HG03460 (cell line): Measurements from ENCODE around the gene AGAP2.
"Not testable (repeated sequence)": the region's sequence is repeated elsewhere in the genome, so short reads cannot be mapped to it uniquely, and the experiment has no call there.

Experiments used
- ATAC-seq: cut with Tn5 transposase; IDR thresholded peaks from one replicate; pipeline ENCODE4 v1.9.1; 2021; ENCODE audit not compliant: unreplicated experiment

The AGAP2 gene

DNA sequence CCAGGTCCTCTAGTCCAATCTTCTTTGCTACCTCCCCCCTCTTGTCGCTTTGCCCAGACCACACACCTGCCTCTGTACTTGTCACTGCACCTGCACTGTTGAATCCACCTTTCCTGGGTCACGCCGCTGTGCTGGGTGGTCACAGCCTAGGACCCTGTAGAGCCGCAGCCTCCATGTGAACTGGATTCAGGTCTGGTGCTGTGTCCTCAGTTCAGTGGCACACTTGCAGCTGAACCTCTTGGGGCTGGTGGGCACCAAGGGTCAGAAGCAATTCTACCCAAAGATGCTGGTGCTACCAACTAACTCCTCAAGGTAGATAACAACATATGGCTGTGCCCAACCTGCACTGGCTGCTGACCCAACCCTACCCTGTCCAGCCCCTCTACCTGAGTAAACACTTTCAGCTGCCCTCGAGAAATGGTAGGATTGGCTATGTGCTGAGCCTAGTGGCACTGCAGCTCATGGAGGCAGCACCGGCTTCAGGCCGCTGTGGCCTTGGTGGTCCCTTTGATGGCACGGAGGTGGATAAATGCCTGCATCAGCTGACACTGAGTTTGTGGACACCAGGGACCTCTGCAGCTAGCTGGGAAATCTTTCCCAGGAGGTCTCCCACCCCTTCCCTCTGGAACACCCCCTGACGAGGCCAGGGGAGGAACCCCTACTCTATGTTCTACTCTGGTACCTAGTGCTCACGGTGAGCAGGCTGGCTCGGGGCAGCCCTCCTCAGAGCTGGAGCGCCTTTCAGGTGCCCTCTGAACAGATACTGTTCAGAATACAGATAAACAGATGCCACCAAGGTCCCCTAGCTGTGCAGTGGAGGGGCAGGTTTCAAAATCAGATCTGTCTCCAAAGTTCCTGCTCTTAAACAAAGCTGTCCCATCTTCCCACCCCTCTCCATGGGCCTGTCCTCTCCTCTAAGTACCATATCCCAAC, 14.3 kb downstream of the AGAP2 start:
- no peak for ATAC-seq

DNA sequence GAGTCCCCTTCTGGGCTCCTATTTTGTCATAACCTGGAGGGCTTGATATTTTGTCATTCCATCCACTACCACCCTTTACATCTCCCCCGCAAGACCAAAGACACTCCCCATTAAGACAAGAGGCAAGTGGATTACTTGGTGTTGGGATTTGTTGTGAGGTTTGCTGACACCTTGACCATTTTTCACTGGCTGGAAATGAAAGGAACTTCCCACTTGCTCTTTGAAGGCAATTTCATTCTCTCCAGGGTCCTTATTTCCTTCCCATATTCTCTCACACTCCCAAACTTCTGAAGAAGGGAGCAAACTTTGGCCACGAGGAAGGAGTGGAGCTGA, 14.9 kb downstream of the AGAP2 start:
- no peak for ATAC-seq

DNA sequence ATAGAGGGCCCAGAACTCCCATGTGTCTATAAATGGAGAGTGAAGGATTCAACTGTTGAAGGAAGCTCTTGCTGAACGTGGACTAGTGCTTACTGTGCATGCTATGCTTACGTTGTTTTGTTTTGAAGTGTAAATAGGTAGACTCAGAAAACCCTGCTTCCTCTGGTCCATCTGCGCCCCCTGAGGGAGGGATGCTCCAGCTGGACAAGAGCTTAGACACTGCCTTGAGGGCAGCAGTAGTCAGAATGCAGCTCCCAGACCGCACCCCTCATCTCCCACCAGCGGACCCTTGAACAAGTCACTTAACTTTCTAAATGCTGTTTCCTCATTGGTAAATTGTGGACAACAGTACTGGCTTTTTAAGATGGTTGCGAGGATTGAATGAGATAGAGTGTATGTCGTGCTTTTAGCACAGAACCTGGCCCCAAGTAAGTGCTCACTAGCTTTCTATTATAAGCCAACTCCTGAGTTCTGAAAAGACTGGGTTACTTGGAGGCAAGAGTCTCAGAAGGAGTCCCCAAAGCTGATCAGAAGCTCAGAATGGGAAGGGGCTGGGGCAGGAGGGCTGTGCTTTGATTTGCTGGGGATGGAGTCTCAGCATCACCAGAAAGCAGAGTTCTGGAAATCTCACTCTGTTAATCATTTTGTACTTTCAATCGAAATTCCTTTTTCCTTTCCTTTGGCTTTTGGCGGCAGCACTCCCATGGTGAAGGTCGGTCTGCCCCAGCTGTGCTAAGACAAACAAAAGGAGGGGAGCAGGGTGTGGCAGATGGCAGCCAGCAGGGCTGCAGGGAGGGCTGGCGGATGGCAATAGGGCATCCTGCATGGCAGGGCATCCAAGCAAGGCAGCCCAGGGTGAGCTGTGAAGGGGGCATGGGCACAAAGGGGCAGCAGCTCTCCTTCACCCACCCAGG, 15.6 kb downstream of the AGAP2 start:
- ATAC-seq = no peak

DNA sequence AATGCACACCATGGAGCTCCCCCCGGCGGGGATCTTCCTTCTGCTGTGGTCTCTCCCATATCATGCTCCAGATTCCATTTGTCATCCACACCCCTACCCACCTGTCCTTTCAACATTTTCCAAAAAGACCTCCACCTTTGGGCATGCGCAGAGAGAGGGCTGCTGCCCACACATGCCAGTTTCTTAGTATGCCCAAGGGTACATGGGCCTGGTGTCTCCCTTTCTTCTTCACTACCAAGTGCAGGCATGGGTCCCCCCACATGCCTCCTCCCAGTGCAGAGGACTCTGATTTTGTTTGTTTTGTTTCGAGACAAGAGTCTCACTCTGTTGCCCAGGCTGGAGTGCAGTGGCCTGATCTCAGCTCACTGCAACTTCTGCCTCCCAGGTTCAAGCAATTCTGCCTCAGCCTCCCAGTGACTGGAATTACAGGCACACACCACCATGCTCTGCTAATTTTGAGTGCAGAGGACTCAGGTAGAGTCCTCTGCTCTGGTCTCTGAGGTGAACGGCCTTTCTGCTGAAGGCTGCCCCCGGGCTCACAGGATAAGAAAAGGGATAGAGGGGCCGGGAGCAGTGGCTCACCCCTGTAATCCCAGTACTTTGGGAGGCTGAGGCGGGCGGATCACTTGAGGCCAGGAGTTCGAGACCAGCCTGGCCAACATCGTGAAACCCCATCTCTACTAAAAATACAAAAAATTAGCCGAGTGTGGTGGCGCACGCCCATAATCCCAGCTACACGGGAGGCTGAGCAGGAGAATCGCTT, 16.5 kb downstream of the AGAP2 start:
- not testable (repeated sequence) for ATAC-seq

DNA sequence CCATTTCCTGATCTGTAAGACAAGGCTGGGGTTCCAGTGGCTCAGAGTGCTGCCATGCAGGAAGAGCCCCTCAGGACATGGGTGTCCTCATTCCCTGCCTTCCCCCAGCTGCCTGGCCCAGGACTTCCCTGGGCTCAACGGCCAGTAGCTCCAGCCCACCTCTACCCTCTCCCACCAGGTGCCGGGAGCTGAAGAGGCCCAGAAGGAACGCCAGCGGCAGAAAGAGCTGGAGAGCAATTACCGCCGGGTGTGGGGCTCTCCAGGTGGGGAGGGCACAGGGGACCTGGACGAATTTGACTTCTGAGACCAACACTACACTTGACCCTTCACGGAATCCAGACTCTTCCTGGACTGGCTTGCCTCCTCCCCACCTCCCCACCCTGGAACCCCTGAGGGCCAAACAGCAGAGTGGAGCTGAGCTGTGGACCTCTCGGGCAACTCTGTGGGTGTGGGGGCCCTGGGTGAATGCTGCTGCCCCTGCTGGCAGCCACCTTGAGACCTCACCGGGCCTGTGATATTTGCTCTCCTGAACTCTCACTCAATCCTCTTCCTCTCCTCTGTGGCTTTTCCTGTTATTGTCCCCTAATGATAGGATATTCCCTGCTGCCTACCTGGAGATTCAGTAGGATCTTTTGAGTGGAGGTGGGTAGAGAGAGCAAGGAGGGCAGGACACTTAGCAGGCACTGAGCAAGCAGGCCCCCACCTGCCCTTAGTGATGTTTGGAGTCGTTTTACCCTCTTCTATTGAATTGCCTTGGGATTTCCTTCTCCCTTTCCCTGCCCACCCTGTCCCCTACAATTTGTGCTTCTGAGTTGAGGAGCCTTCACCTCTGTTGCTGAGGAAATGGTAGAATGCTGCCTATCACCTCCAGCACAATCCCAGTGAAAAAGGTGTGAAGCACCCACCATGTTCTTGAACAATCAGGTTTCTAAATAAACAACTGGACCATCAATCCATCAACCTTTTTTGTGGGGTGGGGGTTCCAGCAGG, 17.6 kb downstream of the AGAP2 start:
- ATAC-seq = no peak

DNA sequence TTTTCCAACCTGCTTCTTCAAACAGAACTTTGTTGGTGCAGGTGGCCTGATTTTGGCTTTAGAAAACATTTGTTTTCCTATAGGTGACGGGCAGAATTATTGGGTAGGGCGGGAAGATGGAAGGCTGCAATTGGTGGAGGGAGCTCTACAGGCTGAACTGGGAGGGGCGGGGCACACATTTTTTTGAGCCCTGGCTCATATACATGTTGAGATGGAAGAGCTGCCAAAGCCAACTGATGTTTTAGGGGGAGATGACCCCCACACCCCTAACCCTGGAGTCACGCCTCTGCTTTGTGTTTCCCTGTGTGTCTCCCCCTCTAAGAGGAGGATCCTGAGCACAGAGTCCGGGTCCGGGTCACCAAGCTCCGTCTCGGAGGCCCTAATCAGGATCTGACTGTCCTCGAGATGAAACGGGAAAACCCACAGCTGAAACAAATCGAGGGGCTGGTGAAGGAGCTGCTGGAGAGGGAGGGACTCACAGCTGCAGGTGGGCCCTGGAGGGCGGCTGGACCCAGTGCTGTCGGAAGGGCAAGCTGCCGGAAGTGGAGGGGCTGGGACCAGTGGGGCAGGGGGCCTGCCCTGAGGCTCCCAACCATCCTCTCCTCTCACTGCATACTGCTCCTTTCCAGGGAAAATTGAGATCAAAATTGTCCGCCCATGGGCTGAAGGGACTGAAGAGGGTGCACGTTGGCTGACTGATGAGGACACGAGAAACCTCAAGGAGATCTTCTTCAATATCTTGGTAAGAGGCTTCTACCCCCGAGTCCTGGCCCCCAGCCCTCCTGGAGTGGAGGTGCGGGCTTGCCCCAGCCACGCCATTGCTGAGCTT, 18.6 kb downstream of the AGAP2 start:
- ATAC-seq = no peak

DNA sequence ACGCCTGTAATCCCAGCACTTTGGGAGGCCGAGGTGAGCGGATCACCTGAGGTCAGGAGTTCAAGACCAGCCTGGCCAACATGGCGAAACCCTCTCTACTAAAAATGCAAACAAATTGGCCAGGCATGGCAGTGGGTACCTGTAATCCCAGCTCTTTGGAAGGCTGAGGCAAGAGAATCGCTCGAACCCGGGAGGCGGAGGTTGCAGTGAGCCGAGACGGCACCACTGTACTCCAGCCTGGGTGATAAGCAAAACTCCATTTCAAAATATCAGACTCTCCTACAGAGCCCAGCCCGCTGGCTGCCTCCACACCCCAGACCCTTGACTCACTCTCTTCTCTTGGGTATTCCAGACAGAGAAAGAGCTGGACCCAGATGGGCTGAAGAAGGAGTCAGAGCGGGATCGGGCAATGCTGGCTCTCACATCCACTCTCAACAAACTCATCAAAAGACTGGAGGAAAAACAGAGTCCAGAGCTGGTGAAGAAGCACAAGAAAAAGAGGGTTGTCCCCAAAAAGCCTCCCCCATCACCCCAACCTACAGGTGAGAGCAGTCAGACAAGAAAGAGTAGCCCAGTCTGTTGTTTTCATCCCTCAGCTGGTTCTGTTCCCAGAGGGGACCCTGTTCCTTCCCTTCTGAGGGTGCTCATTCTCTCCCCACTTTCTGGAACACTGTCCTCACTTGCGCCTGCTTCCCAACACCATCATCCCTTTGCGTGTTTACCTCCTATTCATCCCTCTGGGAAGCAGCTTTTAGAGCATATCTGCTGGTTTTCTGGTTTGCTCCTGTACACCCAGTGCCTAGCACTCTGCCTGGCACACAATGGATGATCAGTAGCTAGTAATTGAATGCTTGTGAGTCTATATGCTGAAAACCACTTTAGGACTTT, 19.7 kb downstream of the AGAP2 start:
- no peak for ATAC-seq

DNA sequence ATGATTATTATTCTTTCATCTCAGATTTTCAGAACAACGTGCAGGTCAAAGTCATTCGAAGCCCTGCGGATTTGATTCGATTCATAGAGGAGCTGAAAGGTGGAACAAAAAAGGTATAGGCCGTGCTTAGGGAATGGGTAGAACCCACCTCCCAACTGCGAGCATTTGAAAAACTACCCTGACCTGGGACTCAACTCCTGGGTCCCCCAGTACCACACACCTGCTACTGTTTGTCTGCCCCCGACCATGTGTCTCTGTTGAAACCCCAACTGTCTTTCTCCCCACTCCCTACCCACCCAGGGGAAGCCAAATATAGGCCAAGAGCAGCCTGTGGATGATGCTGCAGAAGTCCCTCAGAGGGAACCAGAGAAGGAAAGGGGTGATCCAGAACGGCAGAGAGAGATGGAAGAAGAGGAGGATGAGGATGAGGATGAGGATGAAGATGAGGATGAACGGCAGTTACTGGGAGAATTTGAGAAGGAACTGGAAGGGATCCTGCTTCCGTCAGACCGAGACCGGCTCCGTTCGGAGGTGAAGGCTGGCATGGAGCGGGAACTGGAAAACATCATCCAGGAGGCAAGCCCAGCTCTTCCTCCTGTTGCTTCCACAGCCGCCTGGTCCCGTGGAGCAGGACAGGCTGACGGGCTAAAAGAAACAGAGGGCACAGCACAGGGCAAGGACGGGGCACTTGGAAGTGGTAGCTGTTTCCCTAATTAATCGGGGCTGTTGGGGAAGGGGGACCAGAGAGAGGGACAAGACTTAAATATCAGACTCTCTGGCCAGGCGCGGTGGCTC, 20.5 kb downstream of the AGAP2 start:
- ATAC-seq = no peak

DNA sequence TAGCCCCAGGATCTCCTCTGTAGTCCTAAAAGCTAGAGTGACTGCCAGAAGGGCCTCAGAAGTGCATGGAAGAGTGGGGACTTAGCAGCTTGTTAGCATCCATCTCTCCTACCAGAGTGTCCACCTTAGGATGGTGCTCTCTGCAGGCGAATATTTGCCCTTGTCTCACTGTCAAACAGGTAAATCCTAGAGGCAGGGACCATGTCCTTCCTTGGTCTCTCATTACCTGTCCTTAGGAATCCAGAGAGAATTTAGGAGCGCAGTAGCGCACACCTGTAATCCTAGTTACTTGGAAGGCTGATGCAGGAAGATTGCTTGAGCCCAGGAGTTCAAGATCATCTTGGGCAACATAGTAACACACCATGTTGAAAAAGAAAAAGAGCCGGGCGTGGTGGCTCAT, 21.4 kb downstream of the AGAP2 start:
- ATAC-seq = no peak

DNA sequence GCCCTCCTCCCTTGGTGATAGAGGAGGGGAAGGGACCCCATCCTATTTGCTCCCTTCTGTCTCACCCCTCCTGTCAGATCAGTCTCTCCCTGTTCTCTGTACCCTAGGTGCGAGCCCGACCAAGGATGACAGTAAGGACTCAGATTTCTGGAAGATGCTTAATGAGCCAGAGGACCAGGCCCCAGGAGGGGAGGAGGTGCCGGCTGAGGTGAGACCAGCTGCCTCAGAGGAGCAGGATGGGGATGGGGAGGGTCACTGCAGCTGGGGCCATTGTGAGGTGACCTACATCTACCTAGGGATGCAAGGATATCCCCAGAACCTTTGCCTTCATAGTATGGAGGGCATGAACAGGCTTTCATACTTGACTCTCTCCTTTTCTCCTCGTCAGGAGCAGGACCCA, 22.2 kb downstream of the AGAP2 start:
- ATAC-seq = no peak

DNA sequence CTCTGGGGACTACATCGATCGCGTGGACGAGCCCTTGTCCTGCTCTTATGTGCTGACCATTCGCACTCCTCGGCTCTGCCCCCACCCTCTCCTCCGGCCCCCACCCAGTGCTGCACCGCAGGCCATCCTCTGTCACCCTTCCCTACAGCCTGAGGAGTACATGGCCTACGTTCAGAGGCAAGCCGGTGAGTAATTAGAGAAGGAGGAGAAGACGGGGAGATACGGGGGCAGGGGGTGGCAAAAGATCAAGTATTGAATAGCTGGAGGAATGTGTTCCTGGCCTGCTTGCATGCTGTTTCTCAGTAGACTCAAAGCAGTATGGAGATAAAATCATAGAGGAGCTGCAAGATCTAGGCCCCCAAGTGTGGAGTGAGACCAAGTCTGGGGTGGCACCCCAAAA, 22.8 kb downstream of the AGAP2 start:
- no peak for ATAC-seq

DNA sequence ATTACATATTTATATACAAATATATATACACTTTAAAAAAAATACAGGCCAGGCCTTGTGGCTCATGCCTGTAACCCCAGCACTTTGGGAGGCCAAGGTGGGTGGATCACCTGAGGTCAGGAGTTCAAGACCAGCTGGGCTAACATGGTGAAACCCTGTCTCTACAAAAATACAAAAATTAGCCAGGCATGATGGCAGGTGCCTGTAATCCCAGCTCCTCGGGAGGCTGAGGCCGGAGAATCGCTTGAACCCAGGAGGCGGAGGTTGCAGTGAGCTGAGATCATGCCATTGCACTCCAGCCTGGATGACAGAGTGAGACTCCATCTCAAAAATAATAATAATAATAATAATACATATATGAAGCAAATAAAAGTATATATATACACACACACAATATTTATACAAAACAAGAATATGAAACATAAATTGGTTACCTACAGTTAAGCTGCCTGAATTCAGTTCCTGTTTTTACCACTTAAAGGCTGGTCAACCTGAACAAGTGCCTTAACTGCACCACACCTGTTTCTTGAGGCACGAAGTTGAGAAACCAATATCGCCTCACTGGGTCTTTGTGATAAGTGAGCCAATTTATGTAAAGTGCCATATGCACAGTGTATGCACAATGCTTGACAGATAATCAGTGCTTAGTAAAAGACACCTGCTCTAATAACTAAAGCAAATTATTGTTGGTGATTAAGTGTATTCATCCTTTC, 23.4 kb downstream of the AGAP2 start:
- not testable (repeated sequence) for ATAC-seq

DNA sequence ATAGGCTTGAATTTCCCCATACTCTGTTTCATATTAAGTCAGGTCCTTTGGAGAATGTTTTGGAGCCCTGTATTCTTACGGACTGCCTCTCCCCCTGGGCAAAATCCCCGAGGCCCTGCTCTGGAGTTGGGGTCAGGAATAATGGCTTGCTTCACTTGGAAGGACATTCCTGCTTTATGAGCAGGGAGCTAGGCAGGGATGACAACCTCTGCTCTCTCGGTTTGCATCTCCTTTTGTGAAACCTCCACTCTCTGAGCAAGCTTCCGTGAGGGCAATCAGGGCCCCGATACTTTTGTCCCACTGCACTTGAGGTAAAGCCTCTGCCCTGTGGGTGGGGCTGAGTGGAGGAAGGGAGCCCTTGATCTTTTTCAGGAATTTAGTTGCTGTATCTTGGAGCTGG, 25.3 kb downstream of the AGAP2 start:
- no peak for ATAC-seq

DNA sequence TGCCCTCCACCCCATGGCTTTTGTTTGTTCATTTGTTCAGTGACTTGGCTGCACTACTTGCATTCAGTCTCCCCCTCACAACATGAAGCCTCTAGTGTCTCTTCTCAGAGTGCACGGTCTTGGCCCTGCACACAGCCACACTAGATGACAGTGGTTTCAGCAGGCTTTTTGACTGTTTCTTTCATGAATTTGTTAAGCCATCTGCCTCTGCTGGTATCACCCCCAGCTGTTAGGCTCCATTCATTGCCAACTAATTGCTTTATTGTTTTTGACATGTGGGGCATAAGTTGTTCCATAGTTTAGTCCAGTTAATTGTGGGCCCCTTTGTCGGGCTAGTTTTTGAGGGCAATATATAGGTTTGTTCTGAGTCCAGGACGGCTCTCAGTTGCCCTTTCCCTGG, 25.8 kb downstream of the AGAP2 start:
- no peak for ATAC-seq

DNA sequence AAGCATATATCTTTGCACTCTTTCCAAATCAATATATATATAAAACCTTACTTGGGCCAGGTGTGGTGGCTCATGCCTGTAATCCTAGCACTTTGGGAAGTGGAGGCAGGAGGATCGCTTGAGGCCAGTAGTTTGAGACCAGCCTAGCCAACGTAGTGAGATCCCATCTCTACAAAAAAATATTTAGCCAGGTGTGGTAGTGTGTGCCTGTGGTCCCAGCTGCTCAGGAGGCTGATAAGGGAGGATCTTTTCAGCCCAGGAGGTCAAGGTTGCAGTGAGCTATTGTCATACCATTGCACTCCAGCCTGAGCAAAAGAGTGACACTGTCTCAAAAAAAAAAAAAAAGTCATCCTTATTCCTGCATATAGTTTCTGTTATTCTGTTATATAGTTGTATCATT, 30.2 kb downstream of the AGAP2 start:
- ATAC-seq = no peak

DNA sequence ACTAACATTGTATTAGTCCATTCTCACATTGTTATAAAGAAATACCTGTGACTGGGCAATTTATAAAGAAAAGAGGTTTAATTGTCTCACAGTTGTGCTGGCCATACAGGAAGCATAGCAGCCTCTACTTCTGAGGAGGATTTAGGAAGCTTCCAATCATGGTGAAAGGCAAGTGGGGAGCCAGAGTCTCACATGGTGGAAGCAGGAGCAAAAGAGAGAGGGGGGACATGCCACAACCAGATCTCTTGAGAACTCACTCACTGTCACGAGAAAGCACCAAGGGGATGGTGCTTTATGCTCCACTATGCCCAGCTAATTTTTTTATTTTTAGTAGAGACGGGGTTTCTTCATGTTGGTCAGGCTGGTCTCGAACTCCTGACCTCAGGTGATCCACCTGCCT, 31.3 kb downstream of the AGAP2 start:
- ATAC-seq = no peak

DNA sequence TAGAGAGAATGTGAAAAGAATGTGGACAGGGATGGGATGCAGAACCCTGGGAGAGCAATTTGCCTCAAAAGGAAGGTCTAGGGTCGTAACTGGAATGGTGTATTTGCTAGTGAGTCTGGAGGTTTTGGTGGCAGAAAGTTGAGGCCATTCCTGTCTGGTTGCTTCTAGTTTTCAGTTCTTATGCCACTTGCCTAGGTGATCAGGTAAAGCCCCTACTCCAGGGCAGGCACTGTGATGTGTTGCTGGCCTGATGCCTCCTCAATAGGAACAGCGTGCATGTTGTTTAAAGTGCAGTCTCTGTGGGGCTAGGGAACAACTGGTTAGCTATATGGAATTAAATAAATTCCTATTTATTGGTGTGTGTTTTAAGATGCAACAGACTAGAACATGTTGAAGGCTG, 38.2 kb downstream of the AGAP2 start:
- ATAC-seq = no peak
